Measurements from ENCODE around the gene MUCL1. TPM values are rescaled to one million over a fixed set of nuclear protein-coding genes. Genes with fewer than 3 reads are reported as not detected.

MUCL1 gene
- total and polyA plus RNA-seq, 2 donors (not counting 1 experiment from before 2014, with no cell fraction given), result not detected

GRCh38 chr12:54879150-54879549, 24.8 kb downstream of the MUCL1 start:
- Histone ChIP-seq H2AFZ (ENCODE audit: insufficient read depth, low read depth, low read length, poor library complexity, severe bottlenecking) (no peak overlapping the region), H3K79me2 (ENCODE audit: control insufficient read depth, insufficient read depth, low read length) (no peaks in the 10 kb centered on the region), H3K27ac (ENCODE audit: low read length in 2 of 2) (no peak overlapping the region), H3K9ac (ENCODE audit: low read length) (no peak overlapping the region), H3K9me3 (ENCODE audit: control extremely low read depth in 1 of 3, control insufficient read depth in 2 of 3, insufficient read depth in 1 of 3, low read length in 2 of 3) (no peaks in the 10 kb centered on the region), H3K4me1 (ENCODE audit: control insufficient read depth in 2 of 2, insufficient read depth in 2 of 2, low read length in 2 of 2) (no peaks in the 10 kb centered on the region), H3K27me3 (replicated peaks in 1 of 4; ENCODE audit: control extremely low read depth in 1 of 4, control insufficient read depth in 3 of 4, insufficient read depth in 4 of 4, low read length in 3 of 4) (peaks cover 0 to 2% (median 0%) of the 10 kb centered on the region in 4 experiments), H4K20me1 (ENCODE audit: control insufficient read depth, insufficient read depth, low read length, poor library complexity, severe bottlenecking) (no peaks in the 10 kb centered on the region), H3K4me2 (replicated peaks; ENCODE audit: low read depth, low read length, poor library complexity, severe bottlenecking) (no peak overlapping the region), H3K4me3 (ENCODE audit: control extremely low read depth in 1 of 5, extremely low read depth in 1 of 5, insufficient read depth in 1 of 5, low read depth in 2 of 5, low read length in 4 of 5) (no peak overlapping the region), H3K36me3 (replicated peaks in 1 of 2; ENCODE audit: control extremely low read depth in 1 of 2, control insufficient read depth in 1 of 2, extremely low read depth in 1 of 2, insufficient read depth in 2 of 2, low read length in 1 of 2) (no peaks in the 10 kb centered on the region)
- intact Hi-C loops (cut with micrococcal nuclease), result no loop called here
- ChIA-PET CTCF (no interaction called here), POLR2A (no interaction called here)
- ATAC-seq (ENCODE audit: low read depth), result no peak
- 83% methylated on average over 1 of the region's 3 CpGs for WGBS (ENCODE audit: insufficient coverage)
- no peak for DNase-seq
- Mint-ChIP-seq H3K27ac (no peak overlapping the region), H3K4me1 (no peaks in the 10 kb centered on the region), H3K27me3 (peaks cover 3% of the 10 kb centered on the region), H3K9me3 (ENCODE audit: insufficient read depth) (no peaks in the 10 kb centered on the region), H3K4me3 (no peak overlapping the region)
- TF ChIP-seq EZH2 (IDR thresholded peaks at IDR 0.05; ENCODE audit: borderline replicate concordance, insufficient read depth, low read depth, low read length, poor library complexity, severe bottlenecking) (no peak), CTCF (IDR thresholded peaks at IDR 0.05) (no peak)

- no peaks in the 10 kb centered on the region for H3K9me3 ChIP-seq (ENCODE audit: control extremely low read depth in 1 of 3, control insufficient read depth in 2 of 3, insufficient read depth in 1 of 3, low read length in 2 of 3)
- no peaks in the 10 kb centered on the region for H3K4me1 Mint-ChIP-seq
- no peak overlapping the region for H2AFZ ChIP-seq (ENCODE audit: insufficient read depth, low read depth, low read length, poor library complexity, severe bottlenecking)
- H3K4me3 ChIP-seq (ENCODE audit: control extremely low read depth in 1 of 5, extremely low read depth in 1 of 5, insufficient read depth in 1 of 5, low read depth in 2 of 5, low read length in 4 of 5), result no peak overlapping the region
- no peaks in the 10 kb centered on the region for H3K4me1 ChIP-seq (ENCODE audit: control insufficient read depth in 2 of 2, insufficient read depth in 2 of 2, low read length in 2 of 2)
- no peak for DNase-seq
- H3K27ac Mint-ChIP-seq, result no peak overlapping the region
- no peak overlapping the region for H3K9ac ChIP-seq (ENCODE audit: low read length)
- no peaks in the 10 kb centered on the region for H3K9me3 Mint-ChIP-seq (ENCODE audit: insufficient read depth)
- no peak overlapping the region for H3K4me3 Mint-ChIP-seq
- no peak overlapping the region for H3K4me2 ChIP-seq (replicated peaks; ENCODE audit: low read depth, low read length, poor library complexity, severe bottlenecking)
- H3K79me2 ChIP-seq (ENCODE audit: control insufficient read depth, insufficient read depth, low read length), result no peaks in the 10 kb centered on the region
- H4K20me1 ChIP-seq (ENCODE audit: control insufficient read depth, insufficient read depth, low read length, poor library complexity, severe bottlenecking), result no peaks in the 10 kb centered on the region
- H3K27ac ChIP-seq (ENCODE audit: low read length in 2 of 2), result no peak overlapping the region
- CTCF ChIA-PET, result no interaction called here
- H3K27me3 ChIP-seq (replicated peaks in 1 of 4; ENCODE audit: control extremely low read depth in 1 of 4, control insufficient read depth in 3 of 4, insufficient read depth in 4 of 4, low read length in 3 of 4), result peaks cover 0 to 2% (median 0%) of the 10 kb centered on the region in 4 experiments
- intact Hi-C loops (cut with micrococcal nuclease), result no loop called here
- H3K27me3 Mint-ChIP-seq, result peaks cover 3% of the 10 kb centered on the region
- H3K36me3 ChIP-seq (replicated peaks in 1 of 2; ENCODE audit: control extremely low read depth in 1 of 2, control insufficient read depth in 1 of 2, extremely low read depth in 1 of 2, insufficient read depth in 2 of 2, low read length in 1 of 2), result no peaks in the 10 kb centered on the region
- TF ChIP-seq EZH2 (IDR thresholded peaks at IDR 0.05; ENCODE audit: borderline replicate concordance, insufficient read depth, low read depth, low read length, poor library complexity, severe bottlenecking) (no peak), CTCF (IDR thresholded peaks at IDR 0.05) (no peak)
- POLR2A ChIA-PET, result no interaction called here
- no peak for ATAC-seq (ENCODE audit: low read depth)
Observed at GRCh38 chr12:54879579-54879978, 25.3 kb downstream of the MUCL1 start.

All from B cell (primary cell).